Suprapubic skin (tissue), 4 donors: Measurements from ENCODE around the gene ACHE.

Experiments used
- POLR2A ChIP-seq, 2 donors: fragments of 450-650 bp; IDR thresholded peaks; one replicate each; pipeline ENCODE4 v1.6.1; 2017; ENCODE audit warnings: antibody characterized with exemption in 2 of 2, mild to moderate bottlenecking in 2 of 2, moderate library complexity in 2 of 2
- POLR2AphosphoS5 ChIP-seq, 3 donors: sonication (generic); formaldehyde crosslinking; IDR thresholded peaks; one replicate each; pipeline ENCODE4 v1.6.1; 2017; ENCODE audit warnings: antibody characterized with exemption in 3 of 3
- TF ChIP-seq, protein P1 (sequence below), 2 donors: fragments of 200-600 bp in 1 of 2; fragments of 450-650 bp in 1 of 2; sonication (generic) in 1 of 2; IDR thresholded peaks; one replicate each; pipeline ENCODE4 v1.5.1; 2016 to 2019; ENCODE audit warnings: antibody characterized with exemption in 2 of 2, mild to moderate bottlenecking in 1 of 2, moderate library complexity in 1 of 2

DNA sequence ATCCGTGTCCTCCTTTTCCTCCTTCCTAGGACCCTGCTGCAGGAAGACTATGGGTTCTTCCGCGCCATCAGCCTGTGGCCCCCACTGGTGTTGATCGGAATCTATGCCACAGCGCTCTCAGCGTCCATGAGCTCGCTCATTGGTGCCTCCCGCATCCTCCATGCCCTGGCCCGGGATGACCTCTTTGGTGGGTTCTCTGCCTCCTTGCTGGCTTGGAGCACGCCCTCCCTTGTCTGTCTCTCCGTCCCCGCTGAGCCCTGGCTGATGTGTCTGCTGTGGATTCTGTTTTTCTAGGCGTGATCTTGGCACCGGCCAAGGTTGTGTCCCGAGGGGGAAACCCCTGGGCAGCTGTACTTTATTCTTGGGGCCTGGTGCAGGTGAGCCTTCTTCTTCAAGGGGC is 35.8 kb downstream of the ACHE start:
- TF ChIP-seq, protein P1, sequence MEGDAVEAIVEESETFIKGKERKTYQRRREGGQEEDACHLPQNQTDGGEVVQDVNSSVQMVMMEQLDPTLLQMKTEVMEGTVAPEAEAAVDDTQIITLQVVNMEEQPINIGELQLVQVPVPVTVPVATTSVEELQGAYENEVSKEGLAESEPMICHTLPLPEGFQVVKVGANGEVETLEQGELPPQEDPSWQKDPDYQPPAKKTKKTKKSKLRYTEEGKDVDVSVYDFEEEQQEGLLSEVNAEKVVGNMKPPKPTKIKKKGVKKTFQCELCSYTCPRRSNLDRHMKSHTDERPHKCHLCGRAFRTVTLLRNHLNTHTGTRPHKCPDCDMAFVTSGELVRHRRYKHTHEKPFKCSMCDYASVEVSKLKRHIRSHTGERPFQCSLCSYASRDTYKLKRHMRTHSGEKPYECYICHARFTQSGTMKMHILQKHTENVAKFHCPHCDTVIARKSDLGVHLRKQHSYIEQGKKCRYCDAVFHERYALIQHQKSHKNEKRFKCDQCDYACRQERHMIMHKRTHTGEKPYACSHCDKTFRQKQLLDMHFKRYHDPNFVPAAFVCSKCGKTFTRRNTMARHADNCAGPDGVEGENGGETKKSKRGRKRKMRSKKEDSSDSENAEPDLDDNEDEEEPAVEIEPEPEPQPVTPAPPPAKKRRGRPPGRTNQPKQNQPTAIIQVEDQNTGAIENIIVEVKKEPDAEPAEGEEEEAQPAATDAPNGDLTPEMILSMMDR (IDR thresholded peaks at IDR 0.05) = no peak
- no peak for TF ChIP-seq POLR2AphosphoS5 (IDR thresholded peaks at IDR 0.05)
- no peak for TF ChIP-seq POLR2A (IDR thresholded peaks at IDR 0.05)
